K562 (cell line): Measurements from ENCODE around the gene GJD2. TPM values are rescaled to one million over a fixed set of nuclear protein-coding genes. Genes with fewer than 3 reads are reported as not detected.

ENCODE experiments used
- ATAC-seq: fragments of 200-7000 bp; cut with Tn5 transposase; 3 replicates; pipeline ENCODE4 v1.9.1; 2020; ENCODE audit warnings: moderate library complexity
- BruUV-seq: library from RNA; stranded (reverse); fragments of 400-500 nt; replicated peaks from 2 replicates; lab custom pipeline; 2021; lab: Mats Ljungman, UMichigan
- CTCF ChIA-PET: fragments of 300-600 bp; formaldehyde crosslinking; extraction: SDS; loops from one replicate; lab custom pipeline; 2021; ENCODE audit warnings: low intra/inter-chr PET ratio; lab: Yijun Ruan, JAX
- POLR2A ChIA-PET: fragments of 300-600, 350-650 bp; sonication (Branson Sonifier 250); formaldehyde crosslinking; extraction: SDS; loops from one replicate; lab custom pipeline; 2021; ENCODE audit warnings: antibody characterized with exemption, inconsistent platforms; lab: Yijun Ruan, JAX
- DNase-seq, 4 experiments: peaks; one replicate each; pipeline versions ENCODE4 v3.0.0 to v3.0.0-alpha.2; 2011 to 2018; ENCODE audit warnings: low spot score in 3 of 4, mixed read lengths in 3 of 4; ENCODE audit errors: extremely low read depth in 1 of 4
- FAIRE-seq: peaks from 2 replicates; lab custom pipeline; 2011; peaks lifted over from hg19 to GRCh38; lab: Jason Lieb, UNC
- H2AFZ ChIP-seq: 2 replicates; pipeline ENCODE4 v1.6.0; 2011; ENCODE audit warnings: low read depth, low read length, control low read depth, inconsistent platforms
- H3K27ac ChIP-seq: fragments of 200-600 bp; 3 replicates; pipeline ENCODE4 v1.8.0; 2011; ENCODE audit warnings: low read depth, mild to moderate bottlenecking, control low read depth, inconsistent platforms, low read length, moderate library complexity, mixed read lengths; ENCODE audit errors: extremely low read depth
- H3K27me3 ChIP-seq, 2 experiments: fragments of 300-600 bp in 1 of 2; 2 replicates in 1 of 2; 3 replicates in 1 of 2; pipeline versions ENCODE4 v1.6.0 to v1.8.0; 2011; ENCODE audit warnings: inconsistent platforms in 2 of 2, low read length in 2 of 2, mild to moderate bottlenecking in 1 of 2, mixed read lengths in 1 of 2, moderate library complexity in 1 of 2; ENCODE audit not compliant: control insufficient read depth in 2 of 2, insufficient read depth in 2 of 2
- H3K36me3 ChIP-seq: fragments of 300-600 bp; 3 replicates; pipeline ENCODE4 v1.8.0; 2011; ENCODE audit warnings: mild to moderate bottlenecking, low read length, inconsistent platforms; ENCODE audit not compliant: control insufficient read depth, insufficient read depth
- H3K4me1 ChIP-seq, 2 experiments: fragments of 200-600 bp in 1 of 2; replicated peaks in 1 of 2; 2 replicates in 1 of 2; 3 replicates in 1 of 2; pipeline versions ENCODE4 v1.5.1 to v1.8.0; 2011; ENCODE audit warnings: inconsistent platforms in 2 of 2, low read length in 2 of 2, mild to moderate bottlenecking in 1 of 2, mixed read lengths in 1 of 2, moderate library complexity in 1 of 2; ENCODE audit not compliant: control insufficient read depth in 2 of 2, insufficient read depth in 2 of 2
- H3K4me2 ChIP-seq: 2 replicates; pipeline ENCODE4 v1.6.1; 2011; ENCODE audit warnings: low read length, control low read depth, inconsistent platforms, mixed read lengths; ENCODE audit not compliant: insufficient read depth
- H3K4me3 ChIP-seq: fragments of 200-600 bp; sonication (generic), shearing (Covaris generic); 2 replicates; pipeline ENCODE4 v1.5.1; 2016; ENCODE audit warnings: control low read depth, inconsistent platforms
- H3K79me2 ChIP-seq: fragments of 200-600 bp; 3 replicates; pipeline ENCODE4 v1.8.0; 2011; ENCODE audit warnings: low read length, inconsistent platforms; ENCODE audit not compliant: control insufficient read depth, insufficient read depth
- H3K9ac ChIP-seq, 2 experiments: 2 replicates each; pipeline versions ENCODE4 v1.6.0 to v1.6.1; 2011; ENCODE audit warnings: low read depth in 2 of 2, low read length in 2 of 2, control low read depth in 1 of 2, inconsistent platforms in 1 of 2, mild to moderate bottlenecking in 1 of 2, mixed read lengths in 1 of 2; ENCODE audit not compliant: insufficient read depth in 1 of 2
- H3K9me1 ChIP-seq: one replicate; pipeline ENCODE4 v1.6.0; 2011; ENCODE audit warnings: inconsistent platforms, mild to moderate bottlenecking, low read length, moderate library complexity; ENCODE audit not compliant: control insufficient read depth, insufficient read depth
- H3K9me3 ChIP-seq: replicated peaks from 2 replicates; pipeline ENCODE4 v1.5.1; 2011; ENCODE audit warnings: low read depth, low read length, inconsistent platforms; ENCODE audit not compliant: control insufficient read depth, insufficient read depth
- H4K20me1 ChIP-seq: replicated peaks from 2 replicates; pipeline ENCODE4 v1.6.1; 2011; ENCODE audit warnings: low read length, inconsistent platforms, mixed read lengths; ENCODE audit not compliant: control insufficient read depth, insufficient read depth
- PHF8 ChIP-seq: fragments of 200-600 bp; sonication (generic); IDR thresholded peaks from 2 replicates; pipeline ENCODE4 v1.6.1; 2012; ENCODE audit warnings: mixed run types, mild to moderate bottlenecking, inconsistent platforms, low read length, moderate library complexity, borderline replicate concordance
- PRPF4 ChIP-seq: fragments of 200-400 bp; formaldehyde crosslinking; IDR thresholded peaks from one replicate; pipeline ENCODE4 v1.6.1; 2017; ENCODE audit warnings: low read length, low read depth, mild to moderate bottlenecking; ENCODE audit not compliant: insufficient read depth, poor library complexity, severe bottlenecking
- ZNF79 ChIP-seq: fragments of 250-450 bp; sonication (Bioruptor Pico); IDR thresholded peaks from 2 replicates; pipeline ENCODE4 v1.4.0; 2020; ENCODE audit warnings: low read depth, mild to moderate bottlenecking, moderate library complexity
- WGBS: fragments of 100-300 bp; shearing (Covaris generic); methylation state at CpG from one replicate; pipeline ENCODE4 v1.1.6; 2016; ENCODE audit warnings: low coverage, mixed read lengths; ENCODE audit not compliant: insufficient coverage; ENCODE audit errors: missing lambda C conversion rate; 5-methylcytosine and 5-hydroxymethylcytosine counted together
- in situ Hi-C: fragments of 300-500 bp; cut with MboI; formaldehyde crosslinking; loops from 4 replicates; pipeline ENCODE4 v1.15.0; 2018; ENCODE audit warnings: inconsistent platforms, mixed read lengths
- intact Hi-C: fragments of 100-400 bp; cut with micrococcal nuclease; formaldehyde crosslinking; loops from 2 replicates; pipeline ENCODE4 v1.14.2; 2022
- polyA plus RNA-seq, 8 experiments: library from polyadenylated mRNA; depleted of rRNA in 4 of 8; stranded (reverse) in 5 of 8; unstranded in 3 of 8; fragments of >200 nt; fragmentation: Nextera tagmentation in 2 of 8; fragmentation: Illumina TruSeq in 1 of 8; extraction: Ambion mirVana in 2 of 8; extraction: Trizol in 1 of 8; gene quantifications; 2 replicates each; pipeline versions ENCODE4 v1.2.1 to v1.2.3, GENCODE V29; 2011 to 2014; ENCODE audit warnings: inconsistent platforms in 1 of 8, missing spikeins in 1 of 8
- total RNA-seq, 7 experiments: library from RNA; depleted of rRNA in 6 of 7; stranded (reverse); fragments of >200 nt in 6 of 7; fragmentation: Illumina TruSeq in 2 of 7; extraction: Trizol in 2 of 7; gene quantifications; 2 replicates each; pipeline versions ENCODE4 v1.2.1 to v1.2.3, GENCODE V29; 2011 to 2021; ENCODE audit warnings: low replicate concordance in 1 of 7
- TF ChIP-seq, protein P1 (sequence below): sonication (generic); formaldehyde crosslinking; IDR thresholded peaks from 2 replicates; pipeline ENCODE4 v1.8.0; 2022; ENCODE audit warnings: mild to moderate bottlenecking, missing genetic modification reagents
- TF ChIP-seq, protein P2 (sequence below), 2 experiments: fragments of 450-650 bp; IDR thresholded peaks; 2 replicates each; pipeline ENCODE4 v1.6.1; 2016; ENCODE audit warnings: mild to moderate bottlenecking in 2 of 2, borderline replicate concordance in 1 of 2, low read depth in 1 of 2, moderate library complexity in 1 of 2
- TF ChIP-seq, protein P3 (sequence below): conservative IDR thresholded peaks from 2 replicates; pipeline ENCODE4 v1.6.1; 2011; ENCODE audit warnings: low read depth, mild to moderate bottlenecking, low read length; ENCODE audit not compliant: control insufficient read depth

Gene GJD2
- total and polyA plus RNA-seq, 9 of the 15 experiments (the other 6 are each of a cell fraction or from before 2014, with no cell fraction given): not detected

DNA sequence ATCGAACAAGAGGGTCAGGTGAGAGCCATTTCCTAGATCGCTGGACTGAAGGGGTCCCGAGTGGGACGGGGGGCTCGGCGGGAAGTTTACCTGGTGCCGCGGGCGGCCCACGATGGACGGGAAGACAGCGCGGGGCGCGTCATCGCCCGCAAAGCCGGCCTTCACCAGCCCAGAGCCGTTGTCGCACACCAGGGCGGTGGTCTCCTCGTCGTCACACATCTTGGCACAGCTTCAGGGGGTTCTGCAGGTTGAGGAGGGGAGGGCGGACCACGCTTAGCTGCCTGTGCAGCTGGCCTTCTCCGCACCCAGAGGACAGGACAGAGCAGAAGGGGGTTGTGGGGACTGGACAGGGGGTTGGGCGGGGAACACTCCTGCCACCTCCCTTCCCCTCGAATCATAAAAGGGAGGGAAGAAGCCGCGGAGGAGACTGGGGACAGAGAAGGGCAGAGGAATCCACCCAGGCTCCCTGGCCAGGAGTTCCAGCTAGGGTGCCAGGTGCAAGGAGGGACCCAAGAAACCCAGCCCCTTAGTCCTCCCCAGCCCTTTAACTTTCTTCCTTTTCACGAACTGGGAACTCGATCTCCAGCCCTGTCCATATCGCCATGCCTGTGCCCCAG, 39.9 kb upstream of the GJD2 start:
- intact Hi-C loops (no loop called here), in situ Hi-C loops (no loop called here)
- Histone ChIP-seq H3K79me2 (no peaks in the 10 kb centered on the region), H3K4me1 (peaks cover 8 to 21% of the 10 kb centered on the region in 2 experiments; a peak in 4 of 5 replicates), H3K9me3 (no peaks in the 10 kb centered on the region), H3K4me3 (no peak overlapping the region), H3K9me1 (no peaks in the 10 kb centered on the region), H3K9ac (peak overlapping the region; percentile 21 to 56; a peak in 1 of 4 replicates), H3K4me2 (no peak overlapping the region), H4K20me1 (no peaks in the 10 kb centered on the region), H3K27me3 (peaks cover 16 to 29% of the 10 kb centered on the region in 2 experiments; a peak in 4 of 5 replicates), H3K36me3 (no peaks in the 10 kb centered on the region), H2AFZ (peak overlapping the region; percentile 79), H3K27ac (no peak overlapping the region)
- DNase-seq (no peak), FAIRE-seq (no peak), ATAC-seq (no peak)
- ChIA-PET CTCF (no interaction called here), POLR2A (interaction anchor here (0.6 to 1.2 kb wide), 4 partner anchors 8 to 49 kb away, joined by 3 to 4 read pairs (median 4); no protein-coding TSS in a partner anchor)
- 57% methylated on average over 26 of the region's 33 CpGs for WGBS
- BruUV-seq: no TSS peak
- TF ChIP-seq PRPF4 (no peak), ZNF79 (CRISPR knock-in tag) (no peak), PHF8 (no peak)
- TF ChIP-seq, protein P1, sequence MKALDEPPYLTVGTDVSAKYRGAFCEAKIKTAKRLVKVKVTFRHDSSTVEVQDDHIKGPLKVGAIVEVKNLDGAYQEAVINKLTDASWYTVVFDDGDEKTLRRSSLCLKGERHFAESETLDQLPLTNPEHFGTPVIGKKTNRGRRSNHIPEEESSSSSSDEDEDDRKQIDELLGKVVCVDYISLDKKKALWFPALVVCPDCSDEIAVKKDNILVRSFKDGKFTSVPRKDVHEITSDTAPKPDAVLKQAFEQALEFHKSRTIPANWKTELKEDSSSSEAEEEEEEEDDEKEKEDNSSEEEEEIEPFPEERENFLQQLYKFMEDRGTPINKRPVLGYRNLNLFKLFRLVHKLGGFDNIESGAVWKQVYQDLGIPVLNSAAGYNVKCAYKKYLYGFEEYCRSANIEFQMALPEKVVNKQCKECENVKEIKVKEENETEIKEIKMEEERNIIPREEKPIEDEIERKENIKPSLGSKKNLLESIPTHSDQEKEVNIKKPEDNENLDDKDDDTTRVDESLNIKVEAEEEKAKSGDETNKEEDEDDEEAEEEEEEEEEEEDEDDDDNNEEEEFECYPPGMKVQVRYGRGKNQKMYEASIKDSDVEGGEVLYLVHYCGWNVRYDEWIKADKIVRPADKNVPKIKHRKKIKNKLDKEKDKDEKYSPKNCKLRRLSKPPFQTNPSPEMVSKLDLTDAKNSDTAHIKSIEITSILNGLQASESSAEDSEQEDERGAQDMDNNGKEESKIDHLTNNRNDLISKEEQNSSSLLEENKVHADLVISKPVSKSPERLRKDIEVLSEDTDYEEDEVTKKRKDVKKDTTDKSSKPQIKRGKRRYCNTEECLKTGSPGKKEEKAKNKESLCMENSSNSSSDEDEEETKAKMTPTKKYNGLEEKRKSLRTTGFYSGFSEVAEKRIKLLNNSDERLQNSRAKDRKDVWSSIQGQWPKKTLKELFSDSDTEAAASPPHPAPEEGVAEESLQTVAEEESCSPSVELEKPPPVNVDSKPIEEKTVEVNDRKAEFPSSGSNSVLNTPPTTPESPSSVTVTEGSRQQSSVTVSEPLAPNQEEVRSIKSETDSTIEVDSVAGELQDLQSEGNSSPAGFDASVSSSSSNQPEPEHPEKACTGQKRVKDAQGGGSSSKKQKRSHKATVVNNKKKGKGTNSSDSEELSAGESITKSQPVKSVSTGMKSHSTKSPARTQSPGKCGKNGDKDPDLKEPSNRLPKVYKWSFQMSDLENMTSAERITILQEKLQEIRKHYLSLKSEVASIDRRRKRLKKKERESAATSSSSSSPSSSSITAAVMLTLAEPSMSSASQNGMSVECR (CRISPR knock-in tag): no peak
- TF ChIP-seq, protein P2, sequence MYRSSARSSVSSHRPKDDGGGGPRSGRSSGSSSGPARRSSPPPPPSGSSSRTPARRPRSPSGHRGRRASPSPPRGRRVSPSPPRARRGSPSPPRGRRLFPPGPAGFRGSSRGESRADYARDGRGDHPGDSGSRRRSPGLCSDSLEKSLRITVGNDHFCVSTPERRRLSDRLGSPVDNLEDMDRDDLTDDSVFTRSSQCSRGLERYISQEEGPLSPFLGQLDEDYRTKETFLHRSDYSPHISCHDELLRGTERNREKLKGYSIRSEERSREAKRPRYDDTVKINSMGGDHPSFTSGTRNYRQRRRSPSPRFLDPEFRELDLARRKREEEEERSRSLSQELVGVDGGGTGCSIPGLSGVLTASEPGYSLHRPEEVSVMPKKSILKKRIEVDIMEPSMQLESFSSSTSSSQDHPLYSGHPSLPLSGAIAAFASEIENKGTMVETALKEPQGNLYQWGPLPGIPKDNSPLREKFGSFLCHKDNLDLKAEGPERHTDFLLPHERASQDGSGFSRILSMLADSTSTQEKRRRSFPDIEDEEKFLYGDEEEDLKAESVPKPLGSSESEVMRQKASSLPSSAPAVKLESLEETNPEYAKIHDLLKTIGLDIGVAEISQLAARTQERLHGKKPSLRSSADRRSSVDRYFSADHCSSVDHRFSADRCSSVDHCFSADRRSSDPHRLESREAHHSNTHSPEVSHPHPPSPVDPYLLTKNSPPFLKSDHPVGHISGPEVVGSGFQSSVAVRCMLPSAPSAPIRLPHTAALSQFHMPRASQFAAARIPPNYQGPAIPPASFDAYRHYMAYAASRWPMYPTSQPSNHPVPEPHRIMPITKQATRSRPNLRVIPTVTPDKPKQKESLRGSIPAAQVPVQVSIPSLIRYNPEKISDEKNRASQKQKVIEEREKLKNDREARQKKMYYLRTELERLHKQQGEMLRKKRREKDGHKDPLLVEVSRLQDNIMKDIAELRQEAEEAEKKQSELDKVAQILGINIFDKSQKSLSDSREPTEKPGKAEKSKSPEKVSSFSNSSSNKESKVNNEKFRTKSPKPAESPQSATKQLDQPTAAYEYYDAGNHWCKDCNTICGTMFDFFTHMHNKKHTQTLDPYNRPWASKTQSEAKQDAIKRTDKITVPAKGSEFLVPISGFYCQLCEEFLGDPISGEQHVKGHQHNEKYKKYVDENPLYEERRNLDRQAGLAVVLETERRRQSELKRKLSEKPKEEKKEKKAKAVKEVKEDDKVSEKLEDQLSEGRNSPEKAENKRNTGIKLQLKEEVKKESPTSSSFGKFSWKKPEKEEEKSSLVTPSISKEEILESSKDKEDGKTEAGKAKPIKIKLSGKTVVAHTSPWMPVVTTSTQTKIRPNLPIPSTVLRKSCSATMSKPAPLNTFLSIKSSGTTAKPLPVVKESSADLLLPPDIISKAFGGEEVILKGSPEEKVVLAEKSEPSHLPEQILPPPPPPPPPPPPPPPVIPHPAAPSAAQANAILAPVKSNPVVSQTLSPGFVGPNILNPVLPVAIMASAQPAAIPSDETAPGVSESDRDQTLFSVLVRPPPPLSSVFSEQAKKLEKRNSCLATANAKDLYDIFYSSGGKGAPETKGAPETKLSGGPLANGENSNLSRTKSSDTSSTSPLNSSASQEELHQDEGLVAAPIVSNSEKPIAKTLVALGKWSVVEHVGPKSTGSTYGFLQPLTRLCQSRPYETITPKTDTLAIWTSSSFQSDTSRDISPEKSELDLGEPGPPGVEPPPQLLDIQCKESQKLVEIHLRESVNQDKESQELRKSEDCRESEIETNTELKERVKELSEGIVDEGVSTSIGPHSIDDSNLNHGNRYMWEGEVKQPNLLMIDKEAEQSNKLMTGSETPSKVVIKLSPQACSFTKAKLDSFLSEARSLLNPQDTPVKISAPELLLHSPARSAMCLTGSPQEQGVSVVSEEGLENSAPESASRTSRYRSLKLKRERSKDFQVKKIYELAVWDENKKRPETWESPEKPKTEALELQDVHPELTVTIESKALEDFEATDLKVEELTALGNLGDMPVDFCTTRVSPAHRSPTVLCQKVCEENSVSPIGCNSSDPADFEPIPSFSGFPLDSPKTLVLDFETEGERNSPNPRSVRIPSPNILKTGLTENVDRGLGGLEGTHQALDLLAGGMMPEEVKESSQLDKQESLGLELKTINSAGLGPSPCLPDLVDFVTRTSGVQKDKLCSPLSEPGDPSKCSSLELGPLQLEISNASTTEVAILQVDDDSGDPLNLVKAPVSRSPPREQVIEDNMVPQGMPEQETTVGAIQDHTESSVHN (IDR thresholded peaks at IDR 0.05; ENCODE audit: borderline replicate concordance in 1 of 2, low read depth in 1 of 2): no peak
- TF ChIP-seq, protein P3, sequence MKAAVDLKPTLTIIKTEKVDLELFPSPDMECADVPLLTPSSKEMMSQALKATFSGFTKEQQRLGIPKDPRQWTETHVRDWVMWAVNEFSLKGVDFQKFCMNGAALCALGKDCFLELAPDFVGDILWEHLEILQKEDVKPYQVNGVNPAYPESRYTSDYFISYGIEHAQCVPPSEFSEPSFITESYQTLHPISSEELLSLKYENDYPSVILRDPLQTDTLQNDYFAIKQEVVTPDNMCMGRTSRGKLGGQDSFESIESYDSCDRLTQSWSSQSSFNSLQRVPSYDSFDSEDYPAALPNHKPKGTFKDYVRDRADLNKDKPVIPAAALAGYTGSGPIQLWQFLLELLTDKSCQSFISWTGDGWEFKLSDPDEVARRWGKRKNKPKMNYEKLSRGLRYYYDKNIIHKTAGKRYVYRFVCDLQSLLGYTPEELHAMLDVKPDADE: no peak
